HL-60 (cell line): Measurements from ENCODE around the gene CHSY1.
A peak's percentile ranks its signal among the peaks of the same experiment; 100 is the strongest.

ENCODE experiments used
- DNase-seq, 2 experiments: peaks; one replicate each; pipeline ENCODE4 v3.0.0-alpha.2; 2010 to 2020; ENCODE audit warnings: low read depth in 1 of 2, low spot score in 1 of 2
- H3K27ac ChIP-seq: fragments of 250-450 bp; sonication (Bioruptor Pico); replicated peaks from 2 replicates; pipeline ENCODE4 v1.5.1; 2020; ENCODE audit warnings: mild to moderate bottlenecking, moderate library complexity
- H3K27me3 ChIP-seq: fragments of 250-450 bp; sonication (Bioruptor Pico); 2 replicates; pipeline ENCODE4 v1.5.1; 2021; ENCODE audit warnings: mild to moderate bottlenecking, moderate library complexity; ENCODE audit not compliant: insufficient read depth, poor library complexity, severe bottlenecking
- H3K4me3 ChIP-seq: replicated peaks from 2 replicates; pipeline ENCODE4 v1.5.1; 2011; ENCODE audit warnings: mild to moderate bottlenecking, control low read depth, low read length; ENCODE audit not compliant: insufficient read depth
- CTCF ChIP-seq: IDR thresholded peaks from one replicate; pipeline ENCODE4 v1.5.1; 2011; ENCODE audit warnings: low read length, control low read depth, inconsistent platforms; ENCODE audit not compliant: insufficient read depth
- GABPA ChIP-seq: IDR thresholded peaks from 2 replicates; pipeline ENCODE4 v1.6.1; 2012; ENCODE audit warnings: low read depth
- POLR2AphosphoS5 ChIP-seq: IDR thresholded peaks from 2 replicates; pipeline ENCODE4 v1.6.1; 2012; ENCODE audit warnings: low read depth
- SPI1 ChIP-seq: IDR thresholded peaks from 2 replicates; pipeline ENCODE4 v1.6.1; 2012; ENCODE audit warnings: low read depth, mild to moderate bottlenecking, borderline replicate concordance
- TF ChIP-seq, protein P1 (sequence below): IDR thresholded peaks from 2 replicates; pipeline ENCODE4 v1.6.1; 2012; ENCODE audit warnings: low read depth; ENCODE audit not compliant: insufficient replicate concordance

CHSY1 gene

DNA sequence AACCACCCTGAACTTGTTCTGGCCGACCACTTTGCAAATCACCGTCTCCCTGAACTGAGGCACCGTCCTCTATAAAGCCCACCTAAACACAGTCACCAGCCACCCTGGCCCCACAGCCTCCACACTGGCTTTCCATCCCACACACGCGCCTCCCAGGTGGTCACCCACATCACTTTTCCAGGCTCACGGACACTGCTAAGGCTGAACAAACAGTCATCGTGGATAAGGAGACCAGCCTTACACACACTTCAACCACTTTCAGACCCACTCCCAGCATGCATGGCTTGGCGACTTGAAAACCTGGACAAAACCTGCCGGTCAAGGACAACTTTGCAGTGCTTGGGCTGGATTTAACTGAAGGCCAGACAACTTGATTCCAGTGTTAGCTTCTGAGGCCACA lies 8.4 kb downstream of the CHSY1 start:
- Histone ChIP-seq H3K27ac (peak overlapping the region; percentile 83), H3K4me3 (no peak overlapping the region), H3K27me3 (no peaks in the 10 kb centered on the region)
- TF ChIP-seq CTCF = no peak
- no peak for TF ChIP-seq SPI1
- TF ChIP-seq POLR2AphosphoS5 = 0 out of 2 replicates have a peak, but pooled peaks have one; percentile 30
- DNase-seq = no peak

DNA sequence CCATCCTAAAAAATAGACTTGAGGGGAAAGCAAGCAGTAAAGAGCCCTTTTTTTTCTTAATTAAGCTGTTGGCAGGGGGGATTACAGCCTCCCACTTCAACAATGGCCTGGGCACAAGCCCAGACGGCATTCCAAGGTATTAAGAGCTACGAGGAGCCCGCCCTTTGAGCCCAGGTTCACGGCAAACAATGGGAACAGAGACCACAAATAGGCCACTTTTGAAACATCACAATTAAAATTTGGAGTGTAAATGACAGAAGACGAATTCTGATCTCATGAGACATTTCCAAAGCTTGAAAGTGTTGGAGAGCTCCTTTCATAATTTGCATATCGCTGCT lies 8.9 kb downstream of the CHSY1 start:
- H3K4me3 ChIP-seq = no peak overlapping the region; the same call in 1 of the 2 replicates

GRCh38 chr15:101242160-101242998 lies 9.5 kb downstream of the CHSY1 start:
- Histone ChIP-seq H3K4me3 (peak overlapping the region; percentile 30), H3K27ac (peak overlapping the region; percentile 83), H3K27me3 (no peaks in the 10 kb centered on the region)
- TF ChIP-seq SPI1 = peak; percentile 64; the same call in 1 of the 2 replicates
- peak; percentile 57; the same call in 1 of the 2 replicates for TF ChIP-seq GABPA
- no peak for TF ChIP-seq CTCF
- peak; percentile 89 for TF ChIP-seq POLR2AphosphoS5
- TF ChIP-seq, protein P1, sequence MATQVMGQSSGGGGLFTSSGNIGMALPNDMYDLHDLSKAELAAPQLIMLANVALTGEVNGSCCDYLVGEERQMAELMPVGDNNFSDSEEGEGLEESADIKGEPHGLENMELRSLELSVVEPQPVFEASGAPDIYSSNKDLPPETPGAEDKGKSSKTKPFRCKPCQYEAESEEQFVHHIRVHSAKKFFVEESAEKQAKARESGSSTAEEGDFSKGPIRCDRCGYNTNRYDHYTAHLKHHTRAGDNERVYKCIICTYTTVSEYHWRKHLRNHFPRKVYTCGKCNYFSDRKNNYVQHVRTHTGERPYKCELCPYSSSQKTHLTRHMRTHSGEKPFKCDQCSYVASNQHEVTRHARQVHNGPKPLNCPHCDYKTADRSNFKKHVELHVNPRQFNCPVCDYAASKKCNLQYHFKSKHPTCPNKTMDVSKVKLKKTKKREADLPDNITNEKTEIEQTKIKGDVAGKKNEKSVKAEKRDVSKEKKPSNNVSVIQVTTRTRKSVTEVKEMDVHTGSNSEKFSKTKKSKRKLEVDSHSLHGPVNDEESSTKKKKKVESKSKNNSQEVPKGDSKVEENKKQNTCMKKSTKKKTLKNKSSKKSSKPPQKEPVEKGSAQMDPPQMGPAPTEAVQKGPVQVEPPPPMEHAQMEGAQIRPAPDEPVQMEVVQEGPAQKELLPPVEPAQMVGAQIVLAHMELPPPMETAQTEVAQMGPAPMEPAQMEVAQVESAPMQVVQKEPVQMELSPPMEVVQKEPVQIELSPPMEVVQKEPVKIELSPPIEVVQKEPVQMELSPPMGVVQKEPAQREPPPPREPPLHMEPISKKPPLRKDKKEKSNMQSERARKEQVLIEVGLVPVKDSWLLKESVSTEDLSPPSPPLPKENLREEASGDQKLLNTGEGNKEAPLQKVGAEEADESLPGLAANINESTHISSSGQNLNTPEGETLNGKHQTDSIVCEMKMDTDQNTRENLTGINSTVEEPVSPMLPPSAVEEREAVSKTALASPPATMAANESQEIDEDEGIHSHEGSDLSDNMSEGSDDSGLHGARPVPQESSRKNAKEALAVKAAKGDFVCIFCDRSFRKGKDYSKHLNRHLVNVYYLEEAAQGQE = no peak
- DNase-seq = peak; percentile 76 to 95

More for the DNA sequence above, 8.9 kb downstream of the CHSY1 start:
- Histone ChIP-seq H3K27me3 (no peaks in the 10 kb centered on the region), H3K27ac (peak overlapping the region; percentile 83)
- no peak for DNase-seq
- no peak for TF ChIP-seq GABPA
- TF ChIP-seq, protein P1 = peak; percentile 79

GRCh38 chr15:101240358-101240757 lies 11.5 kb downstream of the CHSY1 start:
- H3K4me3 ChIP-seq = no peak overlapping the region
- H3K27ac ChIP-seq = peak overlapping the region; percentile 83
- DNase-seq = no peak
- no peaks in the 10 kb centered on the region for H3K27me3 ChIP-seq
- TF ChIP-seq, protein P1 = no peak
- TF ChIP-seq GABPA = no peak
- TF ChIP-seq POLR2AphosphoS5 = no peak
- no peak for TF ChIP-seq SPI1
- TF ChIP-seq CTCF = no peak
